Measurements from ENCODE around the gene RHOBTB3.

DNA sequence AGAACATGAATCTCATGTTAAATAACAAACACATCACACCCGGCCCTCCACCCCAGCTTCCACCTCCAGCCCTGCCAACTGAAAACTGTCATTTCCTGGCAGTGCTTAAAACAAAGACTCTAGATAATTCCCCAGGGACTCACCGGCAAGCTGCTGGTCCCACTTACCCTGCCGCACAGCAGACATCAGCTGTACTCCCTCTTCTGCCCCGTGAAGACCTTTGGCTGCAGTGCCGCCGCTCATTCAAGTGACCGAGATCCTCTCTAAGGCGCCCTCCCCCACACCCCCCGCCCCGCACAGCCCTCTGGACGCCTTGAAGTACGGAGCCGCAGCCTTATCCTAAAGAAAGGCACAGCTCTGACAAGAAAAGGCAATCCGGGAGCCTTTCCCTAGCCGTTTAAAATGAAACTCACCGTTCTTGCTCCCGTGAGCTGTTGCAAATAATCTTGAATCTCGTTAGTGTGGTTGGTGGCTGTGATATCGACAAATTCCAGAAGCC is 91.0 kb downstream of the RHOBTB3 start:
- TF ChIP-seq RAD51 (IDR thresholded peaks at IDR 0.05): no peak
- no peak for TF ChIP-seq TCF7 (IDR thresholded peaks at IDR 0.05; ENCODE audit: borderline replicate concordance)
- TF ChIP-seq, protein P1, sequence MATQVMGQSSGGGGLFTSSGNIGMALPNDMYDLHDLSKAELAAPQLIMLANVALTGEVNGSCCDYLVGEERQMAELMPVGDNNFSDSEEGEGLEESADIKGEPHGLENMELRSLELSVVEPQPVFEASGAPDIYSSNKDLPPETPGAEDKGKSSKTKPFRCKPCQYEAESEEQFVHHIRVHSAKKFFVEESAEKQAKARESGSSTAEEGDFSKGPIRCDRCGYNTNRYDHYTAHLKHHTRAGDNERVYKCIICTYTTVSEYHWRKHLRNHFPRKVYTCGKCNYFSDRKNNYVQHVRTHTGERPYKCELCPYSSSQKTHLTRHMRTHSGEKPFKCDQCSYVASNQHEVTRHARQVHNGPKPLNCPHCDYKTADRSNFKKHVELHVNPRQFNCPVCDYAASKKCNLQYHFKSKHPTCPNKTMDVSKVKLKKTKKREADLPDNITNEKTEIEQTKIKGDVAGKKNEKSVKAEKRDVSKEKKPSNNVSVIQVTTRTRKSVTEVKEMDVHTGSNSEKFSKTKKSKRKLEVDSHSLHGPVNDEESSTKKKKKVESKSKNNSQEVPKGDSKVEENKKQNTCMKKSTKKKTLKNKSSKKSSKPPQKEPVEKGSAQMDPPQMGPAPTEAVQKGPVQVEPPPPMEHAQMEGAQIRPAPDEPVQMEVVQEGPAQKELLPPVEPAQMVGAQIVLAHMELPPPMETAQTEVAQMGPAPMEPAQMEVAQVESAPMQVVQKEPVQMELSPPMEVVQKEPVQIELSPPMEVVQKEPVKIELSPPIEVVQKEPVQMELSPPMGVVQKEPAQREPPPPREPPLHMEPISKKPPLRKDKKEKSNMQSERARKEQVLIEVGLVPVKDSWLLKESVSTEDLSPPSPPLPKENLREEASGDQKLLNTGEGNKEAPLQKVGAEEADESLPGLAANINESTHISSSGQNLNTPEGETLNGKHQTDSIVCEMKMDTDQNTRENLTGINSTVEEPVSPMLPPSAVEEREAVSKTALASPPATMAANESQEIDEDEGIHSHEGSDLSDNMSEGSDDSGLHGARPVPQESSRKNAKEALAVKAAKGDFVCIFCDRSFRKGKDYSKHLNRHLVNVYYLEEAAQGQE (IDR thresholded peaks at IDR 0.05; ENCODE audit: low read depth, low read length): no peak
- no peak for TF ChIP-seq EP300 (IDR thresholded peaks at IDR 0.05; ENCODE audit: borderline replicate concordance in 1 of 2, control insufficient read depth in 1 of 2, low read depth in 2 of 2, low read length in 2 of 2)
